Activated CD8-positive, alpha-beta memory T cell treated with anti-CD3 and anti-CD28 coated beads, Interleukin-2, amount 50 U/mL, for 24 hours (primary cell): ENCODE results near the gene CCDC33.
"Not testable (repeated sequence)": the region's sequence is repeated elsewhere in the genome, so short reads cannot be mapped to it uniquely, and the experiment has no call there.

Experiments used
- DNase-seq: peaks from one replicate; pipeline ENCODE4 v3.0.0-alpha.2; 2020; ENCODE audit errors: extremely low read depth

CCDC33 gene

GRCh38 chr15:74333093-74333492, 97.0 kb downstream of the CCDC33 start:
- DNase-seq = no peak

- no peak for DNase-seq
These were observed 97.5 kb downstream of the CCDC33 start for GRCh38 chr15:74333662-74334061.

- DNase-seq = no peak
These were observed 98.0 kb downstream of the CCDC33 start for GRCh38 chr15:74334127-74334526.

- no peak for DNase-seq
These were observed 99.3 kb downstream of the CCDC33 start for GRCh38 chr15:74335396-74335795.

- no peak for DNase-seq
These were observed 100.2 kb downstream of the CCDC33 start for GRCh38 chr15:74336061-74337005.

- DNase-seq = no peak
These were observed 101.0 kb downstream of the CCDC33 start for GRCh38 chr15:74337146-74337545.

GRCh38 chr15:74337607-74338211, 101.6 kb downstream of the CCDC33 start:
- no peak for DNase-seq

GRCh38 chr15:74338676-74339075, 102.5 kb downstream of the CCDC33 start:
- no peak for DNase-seq

- DNase-seq = no peak
These were observed 103.2 kb downstream of the CCDC33 start for GRCh38 chr15:74339371-74339770.

GRCh38 chr15:74340150-74340549, 104.0 kb downstream of the CCDC33 start:
- DNase-seq = no peak

- DNase-seq = no peak
These were observed 107.1 kb downstream of the CCDC33 start for GRCh38 chr15:74343127-74343796.

GRCh38 chr15:74343797-74344127, 107.6 kb downstream of the CCDC33 start:
- no peak for DNase-seq

GRCh38 chr15:74345051-74345450, 108.9 kb downstream of the CCDC33 start:
- no peak for DNase-seq

GRCh38 chr15:74347757-74348250, 111.7 kb downstream of the CCDC33 start:
- DNase-seq = no peak

GRCh38 chr15:74349241-74349778, 113.2 kb downstream of the CCDC33 start:
- DNase-seq = no peak

GRCh38 chr15:74350295-74351275, 114.5 kb downstream of the CCDC33 start:
- DNase-seq = no peak

GRCh38 chr15:74351670-74352069, 115.5 kb downstream of the CCDC33 start:
- DNase-seq = no peak

GRCh38 chr15:74352393-74352910, 116.3 kb downstream of the CCDC33 start:
- DNase-seq = no peak

GRCh38 chr15:74353992-74354391, 117.9 kb downstream of the CCDC33 start:
- DNase-seq = not testable (repeated sequence)

- DNase-seq = not testable (repeated sequence)
These were observed 119.9 kb downstream of the CCDC33 start for GRCh38 chr15:74356050-74356449.

GRCh38 chr15:74357514-74357913, 121.4 kb downstream of the CCDC33 start:
- not testable (repeated sequence) for DNase-seq
